CD4-positive, alpha-beta T cell treated with Interleukin-12 subunit alpha and Interleukin-12 subunit beta, for 1 hour (primary cell): Measurements from ENCODE around the gene C20orf144.
A peak's percentile ranks its signal among the peaks of the same experiment; 100 is the strongest.

Experiments
- DNase-seq: peaks from one replicate; pipeline ENCODE4 v3.0.0-alpha.2; 2020

C20orf144 gene

DNA sequence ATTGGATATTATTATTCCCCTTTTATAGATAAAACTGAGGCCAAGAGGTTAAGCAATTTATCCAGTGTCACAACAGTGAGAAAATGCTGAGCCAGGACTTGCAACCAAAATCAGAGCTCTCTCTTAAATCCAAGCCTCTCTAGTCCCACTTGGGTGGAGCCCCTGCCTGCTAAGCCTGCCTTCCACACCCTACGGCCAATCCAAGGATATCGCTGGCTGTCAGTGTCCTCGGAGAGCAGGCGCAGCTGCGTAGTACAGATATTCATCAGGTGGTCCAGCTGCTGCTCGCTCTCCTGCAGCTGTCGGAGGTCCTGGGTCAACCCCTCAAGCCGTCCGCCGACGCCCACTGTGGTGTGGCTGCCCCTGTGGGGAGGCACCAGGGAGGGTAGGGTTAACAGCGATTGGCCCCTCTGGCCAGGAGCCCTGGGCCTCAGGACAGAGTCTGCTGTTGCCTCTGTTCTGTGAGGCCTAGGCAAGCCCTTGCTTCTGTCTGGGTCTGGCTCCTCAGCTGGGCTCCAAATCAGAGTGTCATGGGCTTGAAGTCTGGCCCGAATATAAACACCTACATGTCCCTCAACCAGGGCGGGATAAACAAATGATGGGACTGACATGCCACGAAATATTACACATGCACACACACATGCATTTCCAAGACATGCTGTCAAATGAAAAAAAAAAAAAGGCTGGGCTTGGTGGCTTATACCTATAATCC is 16.0 kb downstream of the C20orf144 start:
- DNase-seq = no peak

DNA sequence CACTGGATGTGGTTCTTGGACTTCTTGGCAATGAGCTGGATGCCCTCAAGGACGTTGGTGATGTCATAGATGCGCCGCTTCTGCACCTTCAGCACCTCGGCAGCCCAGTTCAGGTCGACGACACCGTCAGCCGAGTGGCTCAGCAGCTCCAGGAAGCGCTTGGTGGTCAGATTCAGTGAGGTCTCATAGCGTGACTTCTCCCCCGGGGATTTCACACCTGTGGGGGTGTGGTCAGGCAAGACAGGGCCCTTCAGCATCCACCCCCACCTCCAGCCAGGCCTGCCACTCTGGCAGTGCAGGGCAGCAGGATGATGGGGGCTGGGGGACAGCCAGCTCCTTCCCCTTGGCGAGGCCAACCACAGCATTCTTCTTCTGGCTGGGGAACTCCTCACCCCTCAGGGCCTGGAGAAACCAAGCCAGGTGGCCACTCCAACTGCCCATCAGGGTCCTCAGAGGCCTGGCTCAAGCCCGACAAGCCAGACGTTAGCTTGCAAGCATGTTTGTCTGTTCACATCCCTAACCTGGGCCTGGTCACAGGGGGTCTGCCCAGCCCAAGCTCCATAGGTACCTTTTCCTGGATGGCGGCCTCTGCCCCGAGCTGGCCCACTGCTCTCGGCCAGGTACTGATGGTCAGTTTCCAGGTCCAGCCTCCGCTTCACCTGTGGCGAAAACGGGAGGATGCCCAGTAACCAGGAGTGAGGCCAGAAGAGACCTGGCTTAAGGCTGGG is 17.8 kb downstream of the C20orf144 start:
- peak; percentile 67 for DNase-seq

DNA sequence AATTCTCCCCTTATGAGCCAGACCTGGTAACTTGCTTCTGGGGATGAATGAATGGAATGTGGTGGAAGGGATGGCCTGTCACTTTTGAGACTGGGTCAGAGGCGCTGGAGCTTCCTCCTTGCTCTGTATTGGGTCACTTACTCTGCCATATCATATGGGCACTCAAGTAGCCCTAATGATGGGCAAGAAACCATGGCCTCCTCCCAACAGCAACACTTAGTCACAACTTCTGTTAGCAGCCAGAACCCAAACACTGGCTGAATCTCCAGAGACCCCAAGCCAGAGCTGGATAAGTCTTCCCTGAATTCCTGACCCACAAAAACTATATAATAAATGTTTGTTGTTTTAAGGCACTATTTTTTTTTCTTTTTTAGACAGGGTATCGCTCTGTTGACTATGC is 18.6 kb downstream of the C20orf144 start:
- DNase-seq = no peak

DNA sequence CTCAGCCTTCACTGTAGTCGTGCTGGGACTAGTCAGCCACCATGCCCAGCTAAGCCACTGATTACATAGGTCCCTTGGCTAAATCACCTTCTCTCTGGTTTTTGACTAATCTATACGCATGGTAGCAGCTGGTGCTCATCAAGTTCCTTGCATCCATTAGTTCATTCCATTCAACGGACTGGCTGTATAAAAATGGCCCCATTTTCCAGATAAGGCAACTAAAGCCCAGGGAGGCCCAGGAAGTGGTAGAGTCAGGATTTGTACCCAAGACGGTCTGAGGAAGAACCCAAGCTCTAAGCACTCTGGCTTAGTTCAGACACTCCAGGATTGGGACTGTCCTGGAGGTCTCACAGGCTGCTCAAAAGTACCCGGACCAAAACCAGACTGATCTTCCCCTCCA is 19.2 kb downstream of the C20orf144 start:
- DNase-seq = no peak

DNA sequence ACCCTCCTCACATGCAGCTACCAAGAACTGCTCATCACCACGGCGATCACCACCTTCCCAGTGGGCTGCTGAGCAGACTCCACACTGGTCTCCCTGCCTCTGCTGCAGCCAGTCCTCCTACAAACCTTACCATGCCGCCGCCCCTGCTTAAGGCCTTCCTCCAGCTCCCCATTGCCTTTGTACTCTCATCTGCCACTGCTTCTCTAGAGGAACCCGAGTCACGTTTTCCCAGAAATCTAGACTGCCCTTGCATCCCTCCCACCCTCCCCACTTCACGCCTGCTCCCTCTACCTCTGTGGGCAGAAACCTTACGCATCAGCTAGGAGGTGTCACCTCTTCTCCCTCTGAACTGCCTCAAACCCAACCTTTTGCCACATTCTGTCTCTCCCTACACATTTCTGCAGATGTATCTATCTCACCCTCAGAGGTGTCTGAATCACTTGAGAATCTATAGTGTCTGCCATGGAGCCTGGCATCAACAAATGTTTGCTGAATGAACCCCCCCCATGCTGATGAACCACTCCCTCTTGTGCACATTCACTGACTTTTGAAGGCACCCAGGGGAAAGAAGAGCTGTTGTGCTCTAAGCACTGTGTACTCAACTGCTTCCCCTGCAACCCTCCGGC is 19.7 kb downstream of the C20orf144 start:
- no peak for DNase-seq

DNA sequence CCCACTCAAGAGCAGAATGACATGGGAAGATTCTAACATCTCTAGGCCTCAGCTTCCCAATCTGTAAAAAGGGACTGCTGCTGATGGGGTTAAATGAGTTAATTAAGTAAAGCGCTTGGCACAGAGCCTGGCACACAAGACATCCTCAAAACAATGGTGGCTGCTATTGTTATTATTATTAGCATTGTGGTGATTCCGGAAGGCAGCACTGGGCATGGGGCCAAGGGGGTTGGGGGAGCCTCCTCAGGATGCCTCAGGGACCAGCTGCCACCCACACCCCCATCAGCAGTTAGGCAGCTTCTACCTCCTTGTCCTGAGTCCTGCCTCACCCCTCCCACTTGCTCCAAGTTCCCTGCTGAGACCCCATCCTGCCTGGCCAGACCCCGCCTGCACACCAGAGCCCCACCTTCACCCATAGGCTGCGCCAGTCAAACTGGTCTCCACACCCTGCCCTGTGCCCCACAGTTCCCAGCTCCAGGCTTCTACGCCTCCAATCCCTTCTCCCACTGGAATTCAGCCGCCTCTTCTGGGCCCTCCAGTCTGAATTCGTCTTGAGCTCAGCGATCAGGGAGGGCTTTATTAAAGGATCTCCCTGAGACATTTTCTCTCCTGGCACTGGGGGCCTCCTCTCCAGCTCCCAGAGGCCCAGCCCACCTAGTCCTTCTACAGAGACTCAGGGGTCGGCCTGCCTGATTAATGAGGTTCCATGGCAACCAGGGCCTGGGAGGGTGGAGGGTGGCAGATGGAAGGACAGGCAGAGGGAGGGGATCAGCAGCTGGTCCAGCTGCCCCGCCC is 22.6 kb downstream of the C20orf144 start:
- DNase-seq = no peak

DNA sequence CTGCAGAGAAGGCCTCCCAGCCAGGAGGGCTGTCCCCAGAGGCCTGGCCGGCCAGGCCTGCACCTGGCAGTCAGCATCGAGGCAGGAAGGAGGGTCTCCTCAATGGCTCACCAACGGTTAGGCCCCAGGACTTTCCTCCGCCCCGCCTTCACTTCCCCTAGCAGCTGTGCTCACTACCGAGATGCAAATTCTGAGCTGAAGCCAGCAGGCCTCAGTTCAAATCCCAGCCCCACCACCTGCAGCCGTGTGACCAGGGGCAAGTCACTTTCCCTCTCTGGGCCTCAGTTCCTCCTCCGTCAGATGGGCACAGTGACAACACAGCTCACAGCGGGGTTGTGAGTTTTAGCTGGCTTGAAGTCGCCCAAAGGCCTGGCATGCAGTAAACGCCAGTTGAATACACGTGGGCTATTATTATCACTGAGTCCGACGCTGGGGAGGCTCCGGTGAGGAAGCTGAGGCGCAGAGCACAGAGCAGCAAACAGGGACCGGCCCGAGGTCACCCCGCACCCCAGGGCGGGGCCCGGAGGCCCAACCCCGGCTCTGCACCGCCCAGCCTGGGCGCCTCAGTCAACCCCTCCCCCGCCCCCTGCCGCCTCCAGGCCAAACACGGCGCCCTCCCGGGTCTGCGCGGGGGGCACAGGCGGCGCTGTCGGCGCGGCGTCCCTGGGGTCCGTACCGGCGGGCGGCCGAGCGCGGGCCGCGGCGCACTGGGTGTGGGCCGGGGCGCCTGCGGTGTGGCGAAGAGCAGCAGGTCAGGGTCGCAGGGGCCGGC is 23.4 kb downstream of the C20orf144 start:
- DNase-seq = peak; percentile 48

DNA sequence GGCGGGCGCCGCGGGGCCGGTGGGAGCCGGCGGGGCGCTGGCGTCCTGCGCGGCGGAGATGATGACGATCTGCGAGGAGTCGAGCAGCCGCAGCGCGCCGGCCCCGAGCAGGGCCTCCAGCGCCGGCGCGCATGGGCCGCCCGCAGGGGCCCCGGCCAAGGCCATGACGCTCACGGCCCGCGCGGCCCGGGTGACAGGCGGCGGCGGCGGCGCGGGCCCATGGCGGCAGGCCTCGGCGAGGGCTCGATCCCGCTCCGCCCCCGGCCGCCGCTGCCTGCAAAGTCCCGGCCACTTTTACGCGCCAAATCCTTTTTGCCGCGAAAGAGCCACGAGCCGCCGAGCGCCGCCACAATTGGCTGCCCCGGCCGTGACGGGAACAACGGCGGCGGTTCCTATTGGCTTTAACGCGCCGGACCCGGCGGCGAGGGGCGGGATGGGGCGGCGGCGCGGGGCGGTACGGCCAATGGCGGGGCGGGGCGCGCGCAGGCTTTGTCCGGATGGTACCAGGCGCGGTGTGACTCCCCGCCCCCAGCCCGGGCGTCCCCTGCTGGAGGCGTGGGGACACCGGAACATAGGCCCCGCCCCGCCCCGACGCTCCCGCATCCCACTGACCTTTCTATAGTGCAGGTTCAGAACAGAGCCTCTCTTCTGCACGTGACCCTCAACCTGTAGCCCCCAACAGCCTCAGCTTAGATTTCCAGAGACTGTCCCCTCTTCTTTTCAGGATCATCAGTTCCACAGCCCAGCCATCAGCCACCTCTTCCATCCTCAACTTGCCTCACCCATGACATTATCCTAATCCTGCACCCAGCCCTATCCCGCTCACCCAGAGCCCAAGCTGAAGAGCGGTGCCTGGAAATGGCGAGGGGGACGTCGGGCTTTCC is 24.2 kb downstream of the C20orf144 start, which contains the start of gene E2F1:
Gene E2F1, minus strand, starts transcription at position 286 of the 884 bp plus-strand sequence. Its CDS starts 121 bp downstream, at position 165.
- DNase-seq = peak; percentile 96

DNA sequence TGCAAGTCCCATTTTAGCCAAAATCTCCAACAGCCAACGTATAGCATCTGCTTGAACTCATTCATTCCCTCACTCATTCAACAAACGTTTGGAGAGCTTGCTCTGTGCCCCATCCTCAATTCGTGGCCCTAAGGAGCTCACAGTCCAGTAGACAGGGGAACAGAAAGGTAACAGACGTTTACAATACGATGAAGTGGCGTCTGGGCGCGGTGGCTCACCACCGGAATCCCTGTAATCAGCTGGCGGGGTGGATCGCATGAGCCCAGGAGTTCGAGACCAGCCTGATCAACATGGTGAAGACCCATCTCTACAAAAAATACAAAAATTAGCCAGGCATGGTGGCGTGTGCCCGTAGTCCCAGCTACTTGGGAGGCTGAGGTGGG is 24.8 kb downstream of the C20orf144 start:
- DNase-seq = no peak

DNA sequence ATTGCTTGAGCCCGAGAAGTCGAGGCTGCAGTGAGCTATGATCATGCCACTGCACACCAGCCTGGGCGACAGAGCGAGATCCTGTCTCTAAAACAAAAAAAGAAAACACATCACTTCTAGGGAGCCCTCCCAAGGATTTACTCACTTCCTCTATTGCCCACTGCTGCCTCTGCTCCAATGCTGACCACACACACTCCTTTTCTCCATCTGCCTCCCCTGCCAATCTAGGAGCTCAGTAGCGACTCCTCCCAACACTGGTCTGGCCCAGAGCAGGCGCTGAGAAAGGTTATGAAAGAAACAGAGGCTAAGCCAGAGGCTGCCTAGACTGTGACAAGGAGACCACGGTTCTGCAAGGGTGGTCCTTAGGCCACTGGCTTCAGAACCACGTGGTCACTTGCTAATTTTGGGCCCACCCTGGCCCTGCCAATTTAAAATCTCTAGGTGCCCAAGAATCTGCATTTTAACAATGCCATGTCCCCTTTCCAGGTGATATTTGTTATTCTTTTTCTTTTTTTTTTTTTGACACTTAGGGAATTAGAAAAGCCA is 25.3 kb downstream of the C20orf144 start:
- no peak for DNase-seq

DNA sequence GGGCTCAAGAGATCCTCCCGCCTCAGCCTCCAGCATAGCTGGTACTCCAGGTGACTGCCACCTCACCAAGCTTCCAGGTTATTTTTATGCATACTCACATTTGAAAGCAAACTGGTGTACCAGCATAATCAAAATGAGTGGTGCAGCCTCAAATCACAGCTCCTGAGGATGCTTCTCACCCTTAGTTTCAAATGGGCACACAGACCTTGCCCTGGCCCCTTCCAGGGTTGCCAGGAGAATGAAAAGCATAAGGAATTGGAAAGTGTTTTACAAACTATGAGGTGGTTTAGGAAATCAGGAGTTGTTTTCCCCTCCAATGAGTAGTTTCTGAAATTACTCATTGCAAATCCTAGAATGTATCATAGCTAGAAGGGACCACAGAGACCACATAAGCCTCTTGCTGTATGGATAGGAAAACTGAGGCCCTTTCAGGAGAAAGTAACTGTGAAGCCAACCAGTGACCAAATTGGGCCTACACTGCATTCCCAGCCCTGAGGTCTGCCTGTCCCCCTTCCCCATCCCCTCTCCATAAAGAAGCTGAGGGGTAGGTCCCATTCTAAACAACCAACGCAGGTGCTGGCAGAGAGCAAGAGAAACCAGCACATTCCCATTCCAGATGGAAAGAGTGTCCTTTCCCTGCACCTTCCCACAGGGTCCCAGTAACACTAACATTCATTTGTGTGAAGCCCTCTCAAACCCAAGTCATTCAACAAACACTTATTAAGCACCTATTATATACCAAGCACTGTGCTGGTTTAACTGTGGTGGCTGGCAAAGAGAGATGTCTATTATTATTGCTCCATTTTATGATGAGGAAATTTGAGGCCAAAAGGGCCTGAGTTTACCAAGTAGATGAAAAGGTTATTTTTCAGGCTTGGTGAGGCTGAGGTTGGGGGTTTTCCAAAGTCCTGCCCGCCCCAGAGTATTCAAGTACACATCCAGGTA is 26.1 kb downstream of the C20orf144 start:
- no peak for DNase-seq

DNA sequence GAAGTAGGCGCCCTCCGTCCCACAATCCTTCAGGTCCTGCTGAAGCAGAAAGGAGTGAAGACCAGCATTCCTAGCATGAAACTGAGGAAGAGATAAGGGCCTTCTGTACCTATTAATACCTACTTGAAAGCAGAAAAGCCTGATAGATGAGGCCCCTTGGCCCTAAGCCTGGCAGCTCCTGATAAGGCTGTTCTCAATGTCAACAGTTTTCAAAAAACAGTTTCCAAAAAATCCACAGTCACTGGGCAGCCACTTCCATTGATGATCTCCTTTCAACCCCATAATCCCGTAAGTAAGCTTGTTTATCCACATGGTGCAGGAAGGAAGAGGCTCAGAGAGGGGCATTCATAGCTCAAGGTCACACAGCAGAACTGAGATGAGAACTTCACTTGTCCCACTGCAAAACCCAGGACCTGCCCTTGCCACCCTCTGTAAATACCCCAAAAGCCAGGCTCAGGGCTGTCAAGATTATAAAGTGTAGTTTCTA is 26.9 kb downstream of the C20orf144 start:
- DNase-seq = no peak

DNA sequence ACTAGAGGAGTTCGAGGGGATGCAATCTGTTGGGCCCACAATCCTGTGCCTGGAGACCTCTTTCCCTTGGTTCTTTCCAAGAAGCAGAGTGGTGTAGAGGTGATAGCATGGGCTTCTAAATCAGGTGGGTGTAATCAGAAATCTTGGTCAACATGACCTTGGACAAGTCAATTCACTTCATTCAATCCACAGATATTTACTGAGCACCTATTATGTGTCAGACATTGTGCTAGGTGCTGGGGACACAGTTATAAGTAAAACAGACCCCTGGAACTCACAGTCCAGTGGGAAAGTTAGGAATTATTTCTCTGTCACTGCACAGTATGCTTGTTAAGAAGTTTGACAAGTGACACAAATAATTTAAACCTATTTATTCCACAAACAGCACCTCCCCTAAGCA is 27.4 kb downstream of the C20orf144 start:
- no peak for DNase-seq

DNA sequence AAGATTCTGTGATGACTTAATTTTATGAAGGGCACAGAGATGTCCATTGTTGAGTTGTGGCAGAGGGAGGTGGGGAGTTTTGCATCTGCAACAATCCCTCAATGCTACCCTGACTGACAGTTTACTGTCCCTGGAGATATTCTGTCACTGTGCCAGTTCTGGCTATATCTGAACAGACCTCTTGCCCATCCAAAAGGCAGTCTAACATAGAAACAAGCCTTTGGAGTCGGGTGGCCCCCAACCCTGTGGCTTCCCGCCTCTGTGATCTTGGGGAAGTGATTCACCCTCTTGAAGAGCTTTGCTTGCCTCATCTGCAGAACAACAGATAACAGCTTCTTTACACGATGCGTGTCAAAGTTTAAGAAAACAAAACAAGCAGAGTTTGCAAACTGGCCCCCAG is 27.8 kb downstream of the C20orf144 start:
- DNase-seq = peak; percentile 57

DNA sequence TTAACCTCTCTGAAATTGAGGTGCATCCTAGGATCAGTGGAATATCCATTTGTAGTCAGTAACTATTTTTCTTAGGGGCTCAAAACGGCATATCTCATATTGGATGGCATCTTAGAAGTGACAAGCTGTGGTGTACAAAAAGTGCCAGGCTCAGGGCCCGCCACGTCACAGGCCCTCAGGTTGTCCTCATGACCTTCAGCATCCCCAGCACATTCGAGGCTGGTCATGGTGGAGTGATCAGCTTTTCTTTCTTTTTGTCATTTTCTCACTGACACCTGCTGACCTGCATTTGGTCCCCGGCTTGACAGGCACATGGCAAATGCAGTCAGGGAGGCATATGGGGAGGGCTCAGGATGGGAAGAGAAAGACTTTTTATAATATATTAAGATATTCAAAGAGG is 31.2 kb downstream of the C20orf144 start:
- DNase-seq = no peak

DNA sequence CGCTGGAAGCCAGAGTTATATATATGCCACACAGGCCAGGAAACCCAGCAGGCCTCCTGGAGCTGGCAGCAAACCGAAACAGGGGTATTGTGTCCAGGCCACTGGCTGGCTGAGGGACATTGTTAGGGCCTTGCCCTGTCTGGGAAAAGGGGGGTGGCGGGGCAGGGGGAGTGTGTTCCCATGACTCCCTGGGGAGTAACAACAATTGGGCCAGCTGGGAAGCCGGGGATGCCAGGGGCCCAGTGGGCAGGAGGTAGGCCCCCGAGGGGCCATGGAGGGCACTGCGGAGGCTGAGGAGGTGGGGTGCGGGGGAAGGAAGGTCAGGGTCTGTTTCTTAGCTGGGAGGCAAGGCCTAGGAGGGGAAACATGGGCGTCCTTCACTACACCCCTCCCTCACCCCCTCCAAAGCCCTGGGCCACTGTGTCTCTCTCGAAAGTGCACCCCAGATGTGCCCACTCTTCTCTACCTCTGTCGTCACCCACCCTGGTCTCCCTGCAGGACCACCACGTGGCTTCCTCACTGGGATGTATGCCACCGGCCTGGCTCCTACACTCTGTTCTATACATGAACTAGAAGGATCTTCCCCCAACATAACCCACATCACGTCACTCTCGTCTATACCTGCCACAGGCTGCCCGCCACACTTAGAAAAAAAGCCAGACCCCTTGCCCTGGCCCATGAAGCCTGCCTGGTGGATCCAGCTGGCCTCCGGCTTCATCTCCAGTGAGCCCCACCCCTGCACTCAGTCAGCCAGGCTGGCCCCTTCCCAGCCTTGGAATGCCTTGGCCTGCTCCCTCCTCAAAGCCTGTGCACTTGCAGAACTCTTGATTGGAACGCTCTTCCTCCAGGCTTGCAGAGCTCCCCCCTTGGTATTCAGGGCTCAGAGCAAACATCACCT is 31.9 kb downstream of the C20orf144 start:
- DNase-seq = no peak

DNA sequence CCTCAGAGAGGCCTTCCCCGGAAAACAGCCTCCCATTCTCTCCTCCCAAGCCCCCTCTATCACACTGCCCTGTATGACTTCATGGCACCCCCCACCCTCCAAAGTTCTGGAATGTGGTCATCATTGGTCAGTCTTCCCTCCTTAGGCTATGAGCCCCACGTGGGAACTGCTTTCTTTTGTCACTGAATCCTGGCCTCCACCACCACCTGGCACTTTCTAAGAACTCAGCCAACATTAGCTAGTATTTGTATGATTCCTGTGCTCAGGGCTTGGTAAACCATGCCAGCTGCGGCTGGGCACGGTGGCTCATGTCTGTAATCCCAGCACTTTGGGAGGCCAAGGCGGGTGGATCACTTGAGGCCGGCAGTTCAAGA is 32.5 kb downstream of the C20orf144 start:
- no peak for DNase-seq

DNA sequence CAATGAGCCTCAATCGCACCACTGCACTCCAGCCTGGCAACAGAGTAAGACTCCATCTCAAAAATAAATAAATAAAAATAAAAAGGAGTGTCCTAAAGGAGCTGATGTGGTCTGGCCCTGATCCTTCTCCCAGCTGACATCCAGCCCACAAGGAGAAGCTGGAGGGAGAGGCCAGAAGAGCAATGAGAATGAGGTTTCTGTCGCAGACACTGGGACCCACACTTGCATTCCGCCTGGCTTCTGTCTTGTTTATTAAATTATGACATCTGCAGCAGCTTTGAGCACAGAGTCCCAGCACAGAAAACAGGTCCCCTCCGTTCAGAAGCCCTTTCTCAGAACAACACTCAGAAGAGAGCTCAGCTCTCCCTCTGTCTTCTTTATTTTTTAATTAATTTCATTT is 34.3 kb downstream of the C20orf144 start:
- DNase-seq = no peak

DNA sequence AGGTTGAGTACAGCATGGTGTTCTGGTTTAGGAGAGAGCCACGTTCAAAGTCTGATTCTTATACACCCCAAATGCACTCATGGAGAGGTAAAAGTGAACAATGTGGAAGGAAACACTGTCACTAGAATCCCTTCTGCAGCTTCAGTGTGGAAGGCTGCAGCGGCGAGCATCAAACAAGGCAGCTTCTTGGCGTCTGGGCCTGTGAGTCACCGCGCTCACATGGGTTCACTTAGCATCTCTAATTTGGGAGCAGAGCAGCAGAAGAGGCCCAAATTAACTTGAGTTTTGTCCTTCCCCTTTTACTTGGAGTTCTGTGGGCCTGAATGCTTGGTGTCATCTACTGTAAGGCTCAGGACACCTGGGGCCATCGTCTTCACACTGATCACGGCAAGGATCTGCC is 35.0 kb downstream of the C20orf144 start:
- DNase-seq = no peak
